GM19463 (cell line): ENCODE results near the gene REXO2.
A peak's percentile ranks its signal among the peaks of the same experiment; 100 is the strongest.

ENCODE experiments used
- ATAC-seq: cut with Tn5 transposase; IDR thresholded peaks from one replicate; pipeline ENCODE4 v1.9.1; 2021; ENCODE audit warnings: mild to moderate bottlenecking, moderate library complexity; ENCODE audit not compliant: unreplicated experiment

The REXO2 gene

DNA sequence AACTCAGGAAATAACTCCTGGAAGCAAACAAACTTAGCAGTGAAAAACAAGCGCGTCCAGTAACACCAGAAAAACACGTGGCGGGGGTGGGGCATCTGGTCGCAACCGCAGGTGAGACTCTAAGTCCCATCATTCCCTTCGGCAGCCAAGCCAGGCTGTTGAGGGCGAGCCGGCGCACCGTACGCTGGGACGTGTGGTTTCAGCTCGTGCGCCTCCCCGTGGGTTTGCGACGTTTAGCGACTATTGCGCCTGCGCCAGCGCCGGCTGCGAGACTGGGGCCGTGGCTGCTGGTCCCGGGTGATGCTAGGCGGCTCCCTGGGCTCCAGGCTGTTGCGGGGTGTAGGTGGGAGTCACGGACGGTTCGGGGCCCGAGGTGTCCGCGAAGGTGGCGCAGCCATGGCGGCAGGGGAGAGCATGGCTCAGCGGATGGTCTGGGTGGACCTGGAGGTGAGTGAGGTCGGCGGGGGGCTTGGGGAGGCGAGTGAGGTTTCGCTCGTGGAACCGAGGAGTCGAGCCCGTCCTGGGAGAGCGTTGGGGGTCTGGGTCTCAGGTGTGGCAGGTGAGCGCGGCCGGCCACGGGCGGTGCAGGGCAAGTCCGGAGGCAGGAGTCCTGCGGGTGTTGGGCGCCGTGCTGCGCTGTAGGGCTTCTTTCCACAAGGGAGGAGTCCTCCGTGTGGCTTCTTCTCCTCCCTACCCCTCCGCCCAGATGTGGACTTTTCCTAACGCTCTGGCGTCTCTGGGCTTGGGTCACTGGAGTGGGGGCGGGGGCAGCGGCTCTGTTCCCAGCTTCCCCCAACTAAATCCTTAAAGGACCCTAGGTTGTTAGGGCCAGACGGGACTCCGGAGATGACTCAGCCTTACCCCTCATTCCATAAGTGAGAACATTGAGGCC, at the start of gene REXO2:
REXO2 (plus strand) TSS at position 239 of the 892 bp plus-strand sequence; CDS start at position 301, 62 bp downstream.
- peak; percentile 99 for ATAC-seq

DNA sequence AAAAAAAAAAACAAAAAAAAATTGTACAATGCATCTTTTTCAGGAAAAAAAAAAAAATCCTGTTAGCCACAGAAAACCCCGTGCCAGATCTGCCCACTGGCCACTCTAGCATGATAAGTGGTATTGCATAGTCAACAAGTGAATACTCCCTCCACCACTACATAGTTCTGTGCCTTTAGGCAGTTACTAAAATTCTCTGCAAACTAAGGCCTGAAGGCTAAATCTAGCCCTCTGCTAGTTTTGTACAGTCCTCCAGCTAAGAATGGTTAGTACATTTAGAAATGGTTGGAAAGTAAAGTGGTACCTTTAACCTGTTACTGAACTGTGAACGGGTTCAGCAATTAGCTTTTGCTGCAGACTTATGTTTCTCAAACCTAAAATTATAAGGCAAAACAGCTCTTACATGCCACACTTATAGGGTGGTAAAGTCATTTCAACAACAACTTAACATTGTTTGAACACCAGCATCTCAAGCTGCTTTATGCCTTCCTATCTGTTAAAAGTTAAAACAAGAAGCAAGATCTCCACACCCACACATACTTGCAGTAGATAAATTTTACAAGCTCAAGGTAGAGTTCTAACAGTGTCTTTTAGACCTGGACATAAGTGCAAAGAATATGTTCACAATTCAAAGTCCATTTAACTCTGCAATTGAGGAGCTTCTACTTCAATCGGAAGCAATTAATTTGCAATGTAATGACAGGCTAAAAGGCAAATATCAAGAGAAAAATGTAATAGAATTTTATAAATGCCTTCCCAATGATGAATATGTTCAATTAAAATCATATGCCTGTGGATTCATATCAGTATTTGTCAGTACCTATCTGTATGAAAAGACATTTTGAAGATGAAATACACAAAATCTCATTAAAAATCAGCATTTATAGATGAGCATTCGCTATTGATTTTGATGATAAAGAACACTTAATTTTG, 46.3 kb upstream of the REXO2 start:
- no peak for ATAC-seq

DNA sequence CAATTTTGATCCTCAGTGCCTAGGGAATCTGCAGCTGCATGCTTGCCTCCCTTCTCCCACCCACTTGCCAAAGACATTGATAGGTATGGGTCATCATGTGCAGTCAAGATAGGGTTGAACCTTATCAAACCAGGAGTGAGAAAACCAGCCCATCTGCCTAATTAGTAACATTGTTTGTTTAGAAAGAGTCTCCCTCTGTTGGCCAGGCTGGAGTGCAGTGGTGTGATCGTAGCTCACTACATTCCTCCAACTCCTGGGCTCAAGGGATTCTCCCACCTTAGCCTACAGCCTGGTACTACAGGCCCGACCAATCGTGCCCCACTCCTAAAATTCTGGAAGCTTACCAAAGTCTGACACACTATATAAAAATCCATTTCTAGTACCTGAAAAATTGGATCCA, 43.5 kb upstream of the REXO2 start:
- no peak for ATAC-seq

DNA sequence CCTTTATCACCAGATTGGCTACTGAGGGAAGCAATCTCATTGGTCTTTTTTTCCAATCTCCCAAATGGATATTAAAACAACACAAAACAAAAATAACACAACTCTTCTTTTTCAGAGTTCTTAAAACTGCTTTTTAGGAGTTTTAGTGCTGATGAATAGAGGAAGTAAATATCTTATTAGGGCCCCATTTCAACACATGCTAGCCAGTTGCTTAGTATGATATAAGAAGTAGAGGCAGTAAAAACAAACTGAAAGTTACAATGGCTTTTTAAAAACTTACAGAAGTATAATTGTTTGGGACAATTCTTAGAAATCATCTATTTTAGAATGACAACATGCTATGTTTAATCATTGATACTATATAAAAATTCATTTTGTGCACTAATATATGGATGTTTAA, 42.4 kb upstream of the REXO2 start:
- ATAC-seq = no peak

DNA sequence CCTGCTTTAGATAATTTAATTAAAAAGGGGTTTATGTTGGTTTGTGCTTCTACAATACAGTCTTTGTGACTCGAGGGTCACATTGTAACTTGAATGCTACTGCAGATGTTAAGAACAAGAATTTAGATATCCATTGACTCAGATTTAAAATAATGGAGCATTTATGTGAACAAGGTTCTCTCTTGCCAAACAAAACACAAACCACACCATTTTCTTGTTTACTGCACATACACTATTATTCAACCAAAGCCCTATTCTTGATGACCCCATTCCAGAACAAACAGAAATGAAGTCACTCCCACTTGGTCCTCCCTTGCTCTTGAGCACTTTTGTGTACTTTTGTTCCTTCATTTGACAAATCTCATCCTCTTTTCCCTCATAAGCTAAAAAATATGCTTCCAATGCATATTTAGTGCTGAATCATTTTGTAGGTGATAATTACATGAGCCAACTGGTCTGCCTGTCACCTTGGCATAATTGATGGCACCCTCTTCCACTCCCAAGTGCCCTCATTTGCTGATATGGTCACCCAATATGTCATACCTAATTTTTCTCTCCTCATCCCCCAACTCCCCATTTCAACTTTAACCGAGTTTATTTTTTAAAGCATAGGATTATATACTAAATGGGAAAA, 41.8 kb upstream of the REXO2 start:
- ATAC-seq = no peak

DNA sequence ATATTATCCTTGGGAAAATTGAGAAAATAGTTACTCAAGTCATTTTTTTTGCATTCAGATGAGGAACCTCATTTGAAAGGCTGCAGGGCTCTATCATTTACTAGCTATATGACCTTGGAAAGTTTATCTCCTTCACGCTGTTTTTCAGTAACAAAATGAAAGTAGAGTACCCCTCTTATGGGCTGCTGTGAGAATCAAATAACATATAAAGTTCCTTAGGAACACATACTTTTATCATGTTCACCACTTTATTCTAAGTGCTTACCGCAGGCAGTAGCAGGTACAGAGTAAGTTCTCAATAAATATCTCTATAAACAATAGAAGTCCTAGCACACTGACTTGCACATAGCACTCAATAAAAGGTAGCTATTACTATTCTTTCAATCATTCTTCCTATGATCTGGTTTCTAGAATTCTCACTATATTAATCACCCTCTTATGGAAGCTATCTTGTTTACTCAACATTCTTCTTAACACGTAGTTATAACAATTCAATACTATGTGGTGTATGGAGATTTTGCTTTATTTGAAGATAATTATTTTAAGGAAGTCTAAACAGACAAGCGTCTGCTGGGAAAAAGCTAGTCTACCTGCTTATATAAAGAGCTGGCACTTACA, 40.9 kb upstream of the REXO2 start:
- no peak for ATAC-seq

DNA sequence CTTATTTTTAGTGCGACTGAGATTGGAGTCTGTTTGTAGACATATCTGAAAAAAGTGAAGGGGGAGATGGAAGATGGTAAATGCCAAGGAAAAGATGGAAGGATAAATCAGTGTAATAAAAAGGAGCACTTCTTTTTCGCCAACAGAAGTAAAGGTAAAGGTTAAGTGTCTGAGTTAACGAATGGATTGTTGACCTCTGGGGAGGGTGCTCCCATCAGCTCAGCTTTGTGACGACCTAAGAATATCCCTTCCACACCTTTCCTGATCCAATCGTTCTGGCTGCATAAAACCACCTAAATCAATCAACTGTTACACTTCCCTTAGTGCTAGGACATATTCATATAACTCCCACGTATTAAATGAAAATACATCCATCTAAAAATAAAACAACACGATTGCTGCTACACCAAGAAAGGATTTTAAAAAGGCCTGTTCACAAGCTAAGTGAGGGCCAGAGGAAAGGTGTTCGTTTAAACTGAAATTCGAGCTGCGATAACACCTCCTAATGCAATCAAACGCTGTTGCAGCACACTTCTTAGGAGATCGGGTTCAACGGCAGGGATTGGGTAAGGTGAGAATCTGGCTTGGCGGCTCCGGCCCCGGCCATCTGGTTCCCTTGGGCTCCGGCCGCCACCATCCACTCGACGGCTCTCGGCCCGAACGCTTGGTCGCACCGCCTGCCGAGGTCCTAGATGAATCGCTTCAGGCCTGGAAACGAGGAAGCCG, 39.6 kb upstream of the REXO2 start:
- ATAC-seq = peak; percentile 21

DNA sequence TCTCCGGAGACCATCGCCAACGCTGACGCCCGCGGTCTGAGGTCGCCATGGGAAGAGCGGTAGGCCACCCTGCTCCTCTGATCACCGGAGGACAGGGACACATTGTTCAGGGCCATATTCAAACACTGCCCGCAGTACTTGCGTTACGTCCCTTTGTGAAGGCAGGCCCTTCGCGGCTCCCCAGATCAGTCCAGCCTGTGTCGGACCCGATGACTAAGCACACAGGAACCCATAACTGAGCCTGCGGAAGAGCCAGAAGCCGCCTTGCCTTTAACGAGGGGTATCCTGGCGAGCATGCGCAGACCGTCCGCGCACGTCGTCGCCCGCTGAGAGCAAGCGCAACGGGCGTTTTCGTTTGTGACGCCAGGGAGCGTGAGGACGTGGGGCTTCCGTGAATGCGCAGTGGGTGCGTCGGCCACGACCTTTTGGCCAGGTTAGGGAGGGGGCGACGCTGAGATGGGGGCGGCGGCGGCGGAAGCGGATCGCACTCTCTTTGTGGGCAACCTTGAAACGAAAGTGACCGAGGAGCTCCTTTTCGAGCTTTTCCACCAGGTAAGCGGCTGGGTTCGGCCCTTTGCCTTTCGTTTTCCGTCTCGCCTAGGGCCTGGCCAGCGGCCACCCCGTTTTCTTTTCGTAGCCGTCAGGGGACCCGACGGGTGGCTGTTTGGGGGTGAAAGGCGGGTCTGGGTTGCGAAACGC, 38.9 kb upstream of the REXO2 start, which contains the start of the genes C11orf71 and RBM7:
C11orf71 (minus strand) TSS at position 296 of the 699 bp plus-strand sequence; CDS start at position 116, 180 bp downstream.
RBM7 (plus strand) TSS at position 451 of the 699 bp plus-strand sequence; CDS start at position 457, 6 bp downstream.
- peak; percentile 94 for ATAC-seq

DNA sequence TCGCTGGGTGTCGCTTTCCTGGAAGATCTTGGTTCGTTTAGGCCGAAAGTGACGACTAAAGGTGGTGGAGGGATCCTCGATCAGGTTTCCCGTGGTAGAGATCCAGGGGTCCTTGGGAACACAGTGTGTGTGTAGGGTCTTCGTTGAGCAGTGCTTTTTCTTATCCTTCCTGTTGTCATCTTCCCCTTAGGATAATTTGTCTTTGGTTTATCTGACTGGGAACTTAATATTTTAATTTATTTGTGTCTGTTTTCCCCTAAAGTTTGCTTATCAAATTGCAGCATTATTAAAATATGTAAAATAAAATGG, 38.4 kb upstream of the REXO2 start:
- no peak for ATAC-seq

DNA sequence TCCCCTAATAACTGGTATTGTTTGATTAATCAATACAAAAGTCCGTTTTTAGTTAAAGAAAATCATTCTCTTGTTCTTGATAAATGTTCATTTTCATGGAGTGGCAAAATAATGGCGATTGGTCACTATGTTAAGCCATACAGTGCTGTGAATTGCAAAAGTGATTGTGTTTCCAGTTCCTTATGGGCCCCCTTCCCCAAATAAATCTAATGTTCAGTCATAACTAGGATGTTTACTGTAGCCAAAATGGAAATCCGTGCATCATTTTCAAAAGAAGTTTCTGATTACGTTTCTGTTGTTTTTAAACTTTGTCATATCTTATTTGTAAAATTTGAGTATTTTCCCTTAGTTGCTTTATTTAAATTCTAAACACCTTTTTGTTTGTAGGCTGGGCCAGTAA, 38.0 kb upstream of the REXO2 start:
- ATAC-seq = no peak

DNA sequence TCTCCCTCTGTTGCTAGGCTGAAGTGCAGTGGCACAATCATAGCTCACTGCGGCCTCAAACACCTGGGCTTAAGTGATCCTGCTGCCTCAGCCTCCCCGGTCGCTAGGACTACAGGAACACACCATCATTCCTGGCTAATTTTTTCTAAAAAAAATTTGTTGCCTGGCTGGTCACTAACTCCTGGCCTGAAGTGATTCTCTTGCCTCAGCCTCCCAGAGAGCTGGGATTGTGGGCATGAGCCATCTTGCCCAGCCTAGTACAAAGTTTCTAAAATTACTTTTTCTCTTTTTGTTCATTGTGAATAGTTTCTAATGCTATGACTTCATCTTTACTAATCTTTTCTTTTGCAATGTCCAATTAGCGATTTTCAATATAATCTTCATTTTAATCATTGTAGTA, 26.3 kb upstream of the REXO2 start:
- no peak for ATAC-seq

DNA sequence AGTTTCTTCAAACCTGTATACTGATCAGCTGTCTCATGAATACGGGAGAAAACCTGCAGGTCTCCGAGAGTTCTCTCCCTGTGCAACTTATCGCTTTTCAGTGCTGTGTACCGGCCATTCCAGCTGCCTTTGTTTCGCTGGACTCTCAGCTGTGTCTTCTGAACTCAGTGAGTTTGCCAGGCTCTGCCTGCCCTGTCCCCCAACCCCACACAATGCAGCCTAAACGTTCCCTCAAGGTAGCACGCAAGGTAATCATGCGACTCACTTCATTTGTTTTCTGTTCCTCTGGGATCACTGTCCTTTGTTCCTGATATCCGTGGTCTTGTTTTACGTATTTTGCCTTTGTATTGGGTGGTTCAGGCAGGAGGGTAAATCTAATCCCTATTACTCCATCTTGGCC, 25.3 kb upstream of the REXO2 start:
- ATAC-seq = no peak

DNA sequence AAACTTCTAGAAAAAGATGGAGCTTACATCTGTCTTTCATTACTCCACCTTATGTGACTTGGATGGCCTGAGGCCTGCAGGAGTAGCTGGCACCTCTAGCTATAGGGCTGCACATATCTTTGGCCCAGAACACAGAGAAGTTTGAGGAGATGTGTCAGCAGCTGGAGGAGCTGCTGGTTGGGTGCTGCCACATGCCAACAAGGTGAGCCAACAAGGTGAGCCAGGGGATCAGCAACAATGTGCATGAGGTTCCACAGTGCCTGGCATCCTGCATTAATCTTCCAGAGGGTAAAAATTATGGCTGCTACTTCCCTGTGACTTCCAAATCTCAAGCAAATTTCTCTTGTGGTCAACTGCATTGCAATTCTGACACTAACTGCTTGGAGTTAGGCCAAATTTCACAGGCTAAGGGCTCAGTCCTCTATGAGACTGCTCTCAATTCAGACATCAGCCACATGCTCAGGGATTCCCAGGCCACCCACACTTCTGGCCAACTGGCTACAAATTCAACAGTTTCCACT, 22.8 kb upstream of the REXO2 start:
- ATAC-seq = no peak

DNA sequence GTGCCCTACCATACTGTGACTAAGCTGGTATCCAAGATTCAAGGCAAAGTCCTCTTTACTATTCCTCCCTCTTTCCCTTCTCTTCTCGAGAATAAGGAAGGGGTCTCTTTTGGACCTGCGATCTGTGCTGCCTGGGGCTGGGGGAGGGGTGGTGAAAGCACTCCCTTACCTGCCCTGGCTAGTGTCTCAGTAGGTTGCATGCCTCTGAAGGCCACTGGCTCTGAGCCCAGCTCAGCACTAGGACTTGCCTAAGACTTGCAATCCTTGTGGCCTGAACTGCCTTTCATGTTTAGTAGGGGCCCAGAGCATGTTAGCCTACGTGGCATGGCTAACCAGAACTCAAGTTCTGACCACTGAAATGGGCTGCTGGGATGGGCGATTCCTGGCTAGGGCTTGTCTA, 13.0 kb upstream of the REXO2 start:
- ATAC-seq = no peak

DNA sequence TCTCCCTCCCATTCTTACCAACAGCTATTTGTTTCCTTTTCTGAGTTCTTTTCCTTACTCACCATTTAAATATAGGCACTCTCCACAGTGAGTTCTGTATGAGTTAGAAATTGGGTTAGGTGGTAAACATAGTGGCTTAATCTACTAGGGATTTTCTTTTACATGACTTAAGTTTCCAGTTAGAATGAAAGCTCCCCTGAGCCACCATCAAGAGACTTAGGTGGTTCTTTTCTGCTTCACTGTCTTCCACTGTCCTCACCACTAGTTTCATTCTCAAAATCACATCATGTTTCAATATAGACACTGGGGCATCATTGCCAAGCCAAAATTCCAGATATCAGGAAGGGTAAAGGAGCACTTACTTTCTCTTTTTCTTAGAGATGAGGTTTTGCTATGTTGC, 9.0 kb upstream of the REXO2 start:
- ATAC-seq = no peak

DNA sequence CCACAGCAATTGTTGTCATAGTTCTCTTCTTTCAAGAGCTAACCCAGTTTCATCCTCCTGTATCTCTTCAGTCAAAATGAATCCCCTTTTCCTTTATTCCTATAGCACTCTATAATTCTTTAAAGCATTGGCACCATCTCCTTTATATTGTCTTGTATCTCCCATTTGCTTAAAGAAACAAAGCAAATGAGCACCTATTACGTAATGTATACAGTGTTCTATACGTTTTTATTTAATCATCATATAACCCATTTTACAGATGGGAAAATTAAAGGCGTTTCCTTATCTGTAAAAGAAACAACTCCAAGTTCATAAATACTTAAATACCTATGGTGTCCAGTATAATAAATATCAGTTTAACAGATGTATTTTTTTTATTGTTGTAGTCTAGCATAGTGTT, 6.4 kb upstream of the REXO2 start:
- no peak for ATAC-seq

DNA sequence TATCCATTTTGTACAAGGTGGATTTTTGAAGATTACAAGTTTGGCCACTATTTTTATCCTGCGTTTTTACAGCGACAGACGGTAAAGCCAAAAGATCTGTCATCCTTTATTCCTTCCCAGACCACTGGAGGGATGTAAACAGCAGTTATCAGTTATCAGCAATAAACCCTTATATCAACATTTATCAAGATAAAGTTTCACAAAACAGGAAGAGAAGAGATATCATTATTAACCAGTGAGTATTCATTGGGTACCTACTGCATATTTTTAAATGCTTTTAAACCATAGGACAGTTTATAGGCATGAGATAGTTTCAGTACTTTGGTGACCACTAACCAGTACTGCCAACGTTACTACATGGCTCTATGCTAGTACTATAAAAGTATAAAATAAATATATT, 5.9 kb upstream of the REXO2 start:
- ATAC-seq = no peak

DNA sequence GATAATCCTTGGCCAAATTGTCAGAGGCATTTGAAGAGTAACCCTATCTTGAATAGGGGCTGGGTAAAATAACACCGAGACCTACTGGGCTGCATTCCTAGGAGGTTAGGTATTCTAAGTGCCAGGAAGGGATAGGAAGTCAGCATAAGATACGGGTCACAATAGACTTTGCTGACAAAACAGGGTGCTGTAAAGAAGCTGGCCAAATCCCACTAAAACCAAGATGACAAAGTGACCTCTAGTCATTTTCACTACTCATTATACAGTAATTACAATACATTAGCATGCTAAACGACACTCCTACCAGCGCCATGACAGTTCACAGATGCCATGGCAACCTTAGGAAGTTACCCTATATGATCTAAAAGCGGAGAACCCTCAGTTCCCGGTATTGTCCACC, 964 bp upstream of the REXO2 start:
- ATAC-seq = no peak

DNA sequence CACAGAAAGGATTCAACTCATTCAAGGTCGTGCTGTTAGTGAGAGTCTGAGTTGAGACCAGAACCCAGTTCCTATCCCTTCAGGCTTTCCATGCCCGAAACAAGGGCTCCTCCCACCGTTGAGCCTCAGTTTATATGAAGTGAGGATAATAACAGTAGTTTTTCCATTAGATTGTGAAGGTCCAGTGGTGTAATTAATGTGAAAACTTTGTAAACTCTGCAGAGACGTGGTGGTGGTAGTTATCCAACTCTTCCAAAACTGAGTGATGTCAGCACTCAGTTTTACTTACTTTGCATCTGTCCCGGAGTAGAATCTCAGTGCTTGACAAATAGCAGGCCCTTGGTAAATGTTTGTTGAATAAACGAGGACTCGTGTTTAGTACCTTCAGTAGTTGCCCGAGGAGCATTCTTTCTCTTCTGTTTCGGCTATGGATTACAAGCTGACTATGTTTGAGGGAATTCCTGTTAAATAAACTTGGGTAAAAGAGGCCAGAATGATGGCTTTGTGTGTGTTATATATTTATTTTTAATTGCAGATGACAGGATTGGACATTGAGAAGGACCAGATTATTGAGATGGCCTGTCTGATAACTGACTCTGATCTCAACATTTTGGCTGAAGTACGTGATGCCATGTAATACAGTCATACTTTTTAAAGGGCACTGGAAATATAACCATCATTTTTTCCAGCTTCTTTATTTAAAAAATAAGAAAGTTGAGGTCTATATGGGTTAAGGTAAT, 1.0 kb downstream of the REXO2 start:
- no peak for ATAC-seq
